ENCODE data around the gene BACH2.

The BACH2 gene

DNA sequence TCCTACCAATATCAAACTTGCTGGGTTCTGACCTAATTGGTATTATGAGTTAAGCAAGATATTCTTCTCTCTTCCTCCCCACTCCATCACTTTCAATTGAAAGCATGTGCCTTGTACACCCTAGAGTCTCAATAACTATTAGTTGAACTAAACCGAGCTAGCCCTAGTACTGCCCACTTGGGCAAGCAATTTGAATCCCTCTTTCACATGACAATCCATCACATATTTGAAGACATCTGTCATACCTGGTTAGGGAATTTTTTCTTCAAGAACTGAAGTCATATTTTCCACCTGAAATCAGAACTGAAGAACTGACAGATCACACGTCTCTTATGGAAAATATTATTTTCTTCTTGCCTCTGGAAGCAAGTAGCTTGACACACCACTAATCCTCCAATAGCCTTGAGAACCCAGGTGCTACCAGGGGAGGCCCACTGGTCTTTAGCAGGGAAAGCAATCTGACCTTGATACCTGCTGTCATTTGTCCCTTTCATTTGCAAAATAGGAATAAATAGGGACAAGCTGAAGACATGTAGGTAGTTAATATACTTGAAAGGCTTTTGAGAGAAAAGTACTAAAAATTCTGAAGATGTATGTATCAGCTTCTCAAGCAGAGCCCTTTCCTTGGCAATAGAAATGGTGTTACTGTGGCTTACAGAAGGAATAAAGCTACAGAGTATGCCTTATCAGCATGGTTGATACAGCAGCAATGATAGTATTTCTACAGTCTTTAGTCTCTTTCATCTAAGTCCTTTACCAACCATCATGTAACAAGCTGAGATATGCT lies 331.0 kb downstream of the BACH2 start:
- H3K4me3 ChIP-seq (ENCODE audit: severe bottlenecking) = no peak overlapping the region
- no peak for ATAC-seq (ENCODE audit: low read depth)
- TF ChIP-seq, protein P1, sequence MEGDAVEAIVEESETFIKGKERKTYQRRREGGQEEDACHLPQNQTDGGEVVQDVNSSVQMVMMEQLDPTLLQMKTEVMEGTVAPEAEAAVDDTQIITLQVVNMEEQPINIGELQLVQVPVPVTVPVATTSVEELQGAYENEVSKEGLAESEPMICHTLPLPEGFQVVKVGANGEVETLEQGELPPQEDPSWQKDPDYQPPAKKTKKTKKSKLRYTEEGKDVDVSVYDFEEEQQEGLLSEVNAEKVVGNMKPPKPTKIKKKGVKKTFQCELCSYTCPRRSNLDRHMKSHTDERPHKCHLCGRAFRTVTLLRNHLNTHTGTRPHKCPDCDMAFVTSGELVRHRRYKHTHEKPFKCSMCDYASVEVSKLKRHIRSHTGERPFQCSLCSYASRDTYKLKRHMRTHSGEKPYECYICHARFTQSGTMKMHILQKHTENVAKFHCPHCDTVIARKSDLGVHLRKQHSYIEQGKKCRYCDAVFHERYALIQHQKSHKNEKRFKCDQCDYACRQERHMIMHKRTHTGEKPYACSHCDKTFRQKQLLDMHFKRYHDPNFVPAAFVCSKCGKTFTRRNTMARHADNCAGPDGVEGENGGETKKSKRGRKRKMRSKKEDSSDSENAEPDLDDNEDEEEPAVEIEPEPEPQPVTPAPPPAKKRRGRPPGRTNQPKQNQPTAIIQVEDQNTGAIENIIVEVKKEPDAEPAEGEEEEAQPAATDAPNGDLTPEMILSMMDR (IDR thresholded peaks at IDR 0.05; ENCODE audit: poor library complexity, severe bottlenecking) = no peak
- H3K36me3 ChIP-seq (ENCODE audit: low read depth) = no peaks in the 10 kb centered on the region
- no peaks in the 10 kb centered on the region for H3K9me3 ChIP-seq (ENCODE audit: severe bottlenecking)
- no peak overlapping the region for H3K27ac ChIP-seq (ENCODE audit: poor library complexity, severe bottlenecking)
- H3K27me3 ChIP-seq (ENCODE audit: insufficient read depth, poor library complexity, severe bottlenecking) = no peaks in the 10 kb centered on the region
- no peak for DNase-seq (ENCODE audit: low spot score)
- peaks cover 3% of the 10 kb centered on the region for H3K4me1 ChIP-seq (ENCODE audit: insufficient read depth, poor library complexity, severe bottlenecking)

DNA sequence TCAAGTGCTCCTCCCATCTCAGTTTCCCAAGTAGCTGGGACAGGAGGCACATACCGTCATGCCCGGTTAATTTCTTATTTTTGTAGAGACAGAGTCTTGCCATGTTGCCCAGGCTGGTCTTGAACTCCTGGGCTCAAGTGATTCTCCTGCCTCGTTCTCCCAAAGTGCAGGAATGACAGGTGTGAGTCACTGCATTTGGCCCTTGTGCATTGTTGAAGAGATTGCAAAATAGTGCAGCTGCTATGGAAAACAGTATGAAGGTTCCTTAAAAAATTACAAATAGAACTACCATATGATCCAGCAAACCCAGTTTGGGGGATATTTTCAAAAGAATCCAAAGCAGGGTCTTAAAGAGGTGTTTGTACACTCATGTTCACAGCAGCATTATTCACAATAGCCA lies 333.3 kb downstream of the BACH2 start:
- Histone ChIP-seq H3K4me1 (ENCODE audit: insufficient read depth, poor library complexity, severe bottlenecking) (no peaks in the 10 kb centered on the region), H3K9me3 (ENCODE audit: severe bottlenecking) (no peaks in the 10 kb centered on the region), H3K27me3 (ENCODE audit: insufficient read depth, poor library complexity, severe bottlenecking) (no peaks in the 10 kb centered on the region), H3K36me3 (ENCODE audit: low read depth) (no peaks in the 10 kb centered on the region), H3K27ac (ENCODE audit: poor library complexity, severe bottlenecking) (no peak overlapping the region), H3K4me3 (ENCODE audit: severe bottlenecking) (no peak overlapping the region)
- ATAC-seq (ENCODE audit: low read depth) (no peak; the same call in 2 of the 3 replicates), DNase-seq (ENCODE audit: low spot score) (no peak)
- TF ChIP-seq, protein P1 (IDR thresholded peaks at IDR 0.05; ENCODE audit: poor library complexity, severe bottlenecking) = no peak

DNA sequence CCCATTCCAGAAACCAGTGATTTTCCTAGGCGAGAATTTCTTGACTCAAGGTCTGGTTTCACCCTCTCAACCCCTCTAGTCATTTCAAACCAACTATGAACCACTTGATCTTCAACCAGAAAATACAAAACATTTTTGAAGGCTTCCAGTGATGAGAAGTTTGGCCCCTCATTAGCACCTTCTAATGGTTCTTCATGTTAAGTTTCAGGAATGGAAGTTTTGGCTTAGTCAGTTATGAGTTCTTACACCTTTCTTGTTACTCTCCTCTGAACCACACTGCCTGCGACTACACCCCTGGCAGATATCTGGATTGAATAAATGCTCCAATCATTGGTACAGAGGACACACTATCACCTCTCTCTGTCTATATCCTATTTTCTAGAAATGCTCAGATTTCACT lies 335.2 kb downstream of the BACH2 start:
- Histone ChIP-seq H3K4me3 (ENCODE audit: severe bottlenecking) (no peak overlapping the region), H3K9me3 (ENCODE audit: severe bottlenecking) (no peaks in the 10 kb centered on the region), H3K36me3 (ENCODE audit: low read depth) (no peaks in the 10 kb centered on the region), H3K27ac (ENCODE audit: poor library complexity, severe bottlenecking) (no peak overlapping the region), H3K4me1 (ENCODE audit: insufficient read depth, poor library complexity, severe bottlenecking) (no peaks in the 10 kb centered on the region), H3K27me3 (ENCODE audit: insufficient read depth, poor library complexity, severe bottlenecking) (no peaks in the 10 kb centered on the region)
- TF ChIP-seq, protein P1 (IDR thresholded peaks at IDR 0.05; ENCODE audit: poor library complexity, severe bottlenecking) = no peak
- ATAC-seq (ENCODE audit: low read depth) (no peak), DNase-seq (ENCODE audit: low spot score) (no peak)

DNA sequence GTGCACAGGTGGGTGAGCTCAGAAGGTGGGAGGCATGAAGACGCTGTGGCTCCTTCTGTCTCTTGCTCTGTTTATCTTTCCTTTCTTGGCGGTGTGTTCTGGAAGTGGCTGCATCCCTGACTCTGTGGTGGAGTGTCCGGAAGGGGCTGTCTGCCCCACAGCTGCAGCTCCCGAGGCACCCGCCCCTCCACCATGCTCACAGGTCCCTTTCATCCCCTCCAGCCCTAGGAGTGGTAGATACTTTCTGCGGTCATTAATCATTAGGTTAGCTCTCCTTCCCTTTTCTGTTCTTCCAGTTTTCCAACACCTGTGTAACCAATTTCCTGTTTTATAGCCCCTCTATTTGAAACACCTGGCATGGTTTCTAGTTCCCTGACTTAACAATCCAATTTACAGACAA lies 336.8 kb downstream of the BACH2 start:
- no peak overlapping the region for H3K27ac ChIP-seq (ENCODE audit: poor library complexity, severe bottlenecking)
- no peaks in the 10 kb centered on the region for H3K27me3 ChIP-seq (ENCODE audit: insufficient read depth, poor library complexity, severe bottlenecking)
- H3K4me1 ChIP-seq (ENCODE audit: insufficient read depth, poor library complexity, severe bottlenecking) = peaks cover 1% of the 10 kb centered on the region
- TF ChIP-seq, protein P1 (IDR thresholded peaks at IDR 0.05; ENCODE audit: poor library complexity, severe bottlenecking) = no peak
- ATAC-seq (ENCODE audit: low read depth) (no peak), DNase-seq (ENCODE audit: low spot score) (no peak)
- H3K36me3 ChIP-seq (ENCODE audit: low read depth) = no peaks in the 10 kb centered on the region
- no peaks in the 10 kb centered on the region for H3K9me3 ChIP-seq (ENCODE audit: severe bottlenecking)
- no peak overlapping the region for H3K4me3 ChIP-seq (ENCODE audit: severe bottlenecking)

DNA sequence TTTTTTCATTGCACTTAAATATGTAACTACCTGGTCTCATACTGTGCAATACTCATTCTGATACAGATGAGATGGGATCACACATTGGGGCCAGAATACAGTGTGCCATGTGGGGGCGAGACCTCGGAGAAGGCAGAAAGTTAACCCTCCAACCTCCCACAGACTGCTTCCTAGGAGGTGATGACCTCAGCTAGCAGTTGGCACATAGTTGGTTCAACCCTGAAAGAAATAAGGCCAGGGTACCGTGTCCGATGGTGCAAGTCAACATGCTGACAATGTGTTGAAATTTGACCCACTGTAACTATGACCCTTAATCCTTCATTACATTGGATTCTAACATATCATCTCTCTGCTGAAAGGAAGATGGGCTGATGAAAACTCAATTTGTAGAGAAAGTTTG lies 340.5 kb downstream of the BACH2 start:
- TF ChIP-seq, protein P1 (IDR thresholded peaks at IDR 0.05; ENCODE audit: poor library complexity, severe bottlenecking) = no peak
- H3K27me3 ChIP-seq (ENCODE audit: insufficient read depth, poor library complexity, severe bottlenecking) = no peaks in the 10 kb centered on the region
- ATAC-seq (ENCODE audit: low read depth) = no peak
- no peak overlapping the region for H3K4me3 ChIP-seq (ENCODE audit: severe bottlenecking)
- H3K9me3 ChIP-seq (ENCODE audit: severe bottlenecking) = no peaks in the 10 kb centered on the region
- no peak overlapping the region for H3K27ac ChIP-seq (ENCODE audit: poor library complexity, severe bottlenecking)
- H3K4me1 ChIP-seq (ENCODE audit: insufficient read depth, poor library complexity, severe bottlenecking) = peaks cover 34% of the 10 kb centered on the region
- no peak for DNase-seq (ENCODE audit: low spot score)
- H3K36me3 ChIP-seq (ENCODE audit: low read depth) = no peaks in the 10 kb centered on the region
